Right lobe of liver (tissue), 4 donors: ENCODE measurements around the gene MRAP2.
"Not testable (repeated sequence)": the region's sequence is repeated elsewhere in the genome, so short reads cannot be mapped to it uniquely, and the experiment has no call there.

Experiments used
- CTCF ChIP-seq, 4 donors: fragments of 200-600 bp in 3 of 4; fragments of 450-650 bp in 1 of 4; IDR thresholded peaks; one replicate each; pipeline versions ENCODE4 v1.5.1 to v1.8.0; 2016 to 2022; ENCODE audit warnings: antibody characterized with exemption in 4 of 4, mild to moderate bottlenecking in 2 of 4
- POLR2A ChIP-seq: fragments of 450-650 bp; IDR thresholded peaks from one replicate; pipeline ENCODE4 v1.6.1; 2017; ENCODE audit warnings: antibody characterized with exemption, mild to moderate bottlenecking
- donor health status: DM: no; HTN: no; CAD: no.
- donor health status: DM: no; HTN: no; CAD: no.
- donor health status: DM: no; HTN: yes; CAD: no.

- not testable (repeated sequence) for TF ChIP-seq CTCF (IDR thresholded peaks at IDR 0.05); POLR2A
These were observed 51.1 kb downstream of the MRAP2 start for GRCh38 chr6:84084705-84085104.
